Measurements from ENCODE around the gene TTI1.

Gene TTI1

GRCh38 chr20:37933786-37934633, 99.2 kb downstream of the TTI1 start:
- intact Hi-C loops (cut with micrococcal nuclease), result no loop called here
- peaks cover 32% of the 10 kb centered on the region for H3K27me3 Mint-ChIP-seq
- peaks cover 10% of the 10 kb centered on the region for H3K4me1 Mint-ChIP-seq (ENCODE audit: low read depth)
- H3K9me3 Mint-ChIP-seq, result no peaks in the 10 kb centered on the region
- no peaks in the 10 kb centered on the region for H3K36me3 Mint-ChIP-seq (ENCODE audit: low read depth)
- H3K4me3 Mint-ChIP-seq, result no peak overlapping the region
- H3K27ac Mint-ChIP-seq, result no peak overlapping the region
